22Rv1 (cell line): Measurements from ENCODE around the gene THOC6.

ENCODE experiments used
- CTCF ChIP-seq: fragments of 450-650 bp; IDR thresholded peaks from 2 replicates; pipeline ENCODE4 v1.5.1; 2017; ENCODE audit warnings: mild to moderate bottlenecking
- ZFX ChIP-seq: fragments of 450-650 bp; IDR thresholded peaks from 2 replicates; pipeline ENCODE4 v1.6.1; 2017; ENCODE audit warnings: antibody characterized with exemption, borderline replicate concordance

DNA sequence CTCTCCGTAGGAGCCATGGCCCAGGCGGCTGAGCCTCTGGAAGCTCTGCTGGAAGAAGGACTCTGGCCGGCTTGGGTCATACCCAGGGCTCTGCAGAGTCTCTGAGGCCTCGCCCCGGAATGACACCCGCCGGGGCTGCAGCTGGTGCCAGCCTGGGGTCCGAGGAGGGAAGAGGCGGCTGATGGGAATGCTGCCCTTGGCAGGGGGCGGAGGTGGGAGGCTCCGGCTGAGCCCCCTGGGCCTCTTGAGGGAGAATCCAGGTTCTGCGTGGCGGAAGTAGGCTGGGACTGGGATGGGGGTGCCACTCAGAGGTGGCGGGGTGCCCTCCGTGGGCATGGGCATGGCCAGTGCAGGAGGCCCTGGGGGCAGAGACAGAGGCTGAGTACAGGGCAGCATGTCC lies 47.2 kb upstream of the THOC6 start:
- no peak for TF ChIP-seq CTCF
- TF ChIP-seq ZFX = no peak
